ENCODE results near the gene DENND4C.
"Not testable (repeated sequence)": the region's sequence is repeated elsewhere in the genome, so short reads cannot be mapped to it uniquely, and the experiment has no call there.

- TF ChIP-seq, protein P1, sequence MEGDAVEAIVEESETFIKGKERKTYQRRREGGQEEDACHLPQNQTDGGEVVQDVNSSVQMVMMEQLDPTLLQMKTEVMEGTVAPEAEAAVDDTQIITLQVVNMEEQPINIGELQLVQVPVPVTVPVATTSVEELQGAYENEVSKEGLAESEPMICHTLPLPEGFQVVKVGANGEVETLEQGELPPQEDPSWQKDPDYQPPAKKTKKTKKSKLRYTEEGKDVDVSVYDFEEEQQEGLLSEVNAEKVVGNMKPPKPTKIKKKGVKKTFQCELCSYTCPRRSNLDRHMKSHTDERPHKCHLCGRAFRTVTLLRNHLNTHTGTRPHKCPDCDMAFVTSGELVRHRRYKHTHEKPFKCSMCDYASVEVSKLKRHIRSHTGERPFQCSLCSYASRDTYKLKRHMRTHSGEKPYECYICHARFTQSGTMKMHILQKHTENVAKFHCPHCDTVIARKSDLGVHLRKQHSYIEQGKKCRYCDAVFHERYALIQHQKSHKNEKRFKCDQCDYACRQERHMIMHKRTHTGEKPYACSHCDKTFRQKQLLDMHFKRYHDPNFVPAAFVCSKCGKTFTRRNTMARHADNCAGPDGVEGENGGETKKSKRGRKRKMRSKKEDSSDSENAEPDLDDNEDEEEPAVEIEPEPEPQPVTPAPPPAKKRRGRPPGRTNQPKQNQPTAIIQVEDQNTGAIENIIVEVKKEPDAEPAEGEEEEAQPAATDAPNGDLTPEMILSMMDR (IDR thresholded peaks at IDR 0.05) = not testable (repeated sequence)
- not testable (repeated sequence) for TF ChIP-seq EP300 (IDR thresholded peaks at IDR 0.05)
Observed at GRCh38 chr9:19413456-19413855, 183.0 kb downstream of the DENND4C start.

Measured in sigmoid colon (tissue), 4 donors.